Memory B cell (primary cell): Measurements from ENCODE around the gene OBSCN.
"Not testable (repeated sequence)": the region's sequence is repeated elsewhere in the genome, so short reads cannot be mapped to it uniquely, and the experiment has no call there.

Source experiments
- ATAC-seq: fragments of 150-1000 bp; cut with Tn5 transposase; 2 replicates; pipeline ENCODE4 v1.10.0; 2021; ENCODE audit warnings: low read depth, mild to moderate bottlenecking, moderate library complexity
- DNase-seq, 2 donors: peaks; one replicate each; pipeline ENCODE4 v3.0.0; 2022; ENCODE audit warnings: low spot score in 2 of 2
- H3K27ac Mint-ChIP-seq: one replicate; pipeline ENCODE4 v1.8.0; 2022; ENCODE audit warnings: mild to moderate bottlenecking, moderate library complexity, mixed read lengths
- H3K27me3 Mint-ChIP-seq: one replicate; pipeline ENCODE4 v1.8.0; 2022; ENCODE audit warnings: mixed read lengths
- H3K36me3 Mint-ChIP-seq: one replicate; pipeline ENCODE4 v1.8.0; 2022; ENCODE audit warnings: mild to moderate bottlenecking, mixed read lengths
- H3K4me1 Mint-ChIP-seq: one replicate; pipeline ENCODE4 v1.8.0; 2022; ENCODE audit warnings: mixed read lengths
- H3K4me3 Mint-ChIP-seq: one replicate; pipeline ENCODE4 v1.8.0; 2022; ENCODE audit warnings: mild to moderate bottlenecking, moderate library complexity, mixed read lengths
- H3K9me3 Mint-ChIP-seq: one replicate; pipeline ENCODE4 v1.8.0; 2022; ENCODE audit warnings: mixed read lengths

The OBSCN gene

DNA sequence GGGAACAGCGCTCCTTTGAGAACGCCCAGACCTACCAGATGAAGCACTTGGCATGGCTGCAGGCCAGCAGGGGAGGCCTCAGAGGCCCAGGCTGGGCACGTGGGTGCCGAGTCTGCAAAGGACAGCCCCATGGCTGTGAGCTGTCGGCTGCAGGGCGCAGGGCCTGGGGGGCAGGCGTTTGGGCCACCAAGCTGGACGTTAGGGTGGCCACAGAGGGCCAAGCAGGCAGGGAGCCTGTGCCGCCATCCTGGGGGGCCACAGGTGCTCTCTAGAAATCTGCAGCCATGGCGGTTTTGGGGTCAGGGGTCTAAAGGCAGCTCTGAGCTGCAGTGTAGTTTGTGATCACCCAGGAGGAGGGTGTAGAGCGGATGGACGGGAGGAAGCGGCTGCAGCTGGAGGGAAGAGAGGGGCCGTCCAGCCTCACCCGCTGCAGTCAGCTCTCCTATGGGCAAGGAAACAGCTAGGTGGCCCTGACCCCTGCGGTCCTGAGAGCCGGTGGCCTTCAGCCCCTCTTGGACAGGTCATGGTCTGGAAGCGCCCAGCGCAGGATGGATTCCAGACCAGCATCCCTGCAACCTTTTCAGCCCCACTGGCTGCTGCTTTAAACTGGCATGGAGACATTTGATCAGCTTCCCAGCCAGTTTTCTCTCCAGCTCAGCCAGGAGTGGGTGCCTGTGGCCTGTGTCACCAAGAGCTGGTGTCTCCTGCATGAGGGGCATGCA lies 31.2 kb upstream of the OBSCN start:
- Mint-ChIP-seq H3K4me3 (no peak overlapping the region), H3K4me1 (peaks cover 9% of the 10 kb centered on the region), H3K27ac (no peak overlapping the region), H3K9me3 (no peaks in the 10 kb centered on the region), H3K36me3 (peaks cover 10% of the 10 kb centered on the region), H3K27me3 (no peaks in the 10 kb centered on the region)
- DNase-seq (no peak), ATAC-seq (no peak)

DNA sequence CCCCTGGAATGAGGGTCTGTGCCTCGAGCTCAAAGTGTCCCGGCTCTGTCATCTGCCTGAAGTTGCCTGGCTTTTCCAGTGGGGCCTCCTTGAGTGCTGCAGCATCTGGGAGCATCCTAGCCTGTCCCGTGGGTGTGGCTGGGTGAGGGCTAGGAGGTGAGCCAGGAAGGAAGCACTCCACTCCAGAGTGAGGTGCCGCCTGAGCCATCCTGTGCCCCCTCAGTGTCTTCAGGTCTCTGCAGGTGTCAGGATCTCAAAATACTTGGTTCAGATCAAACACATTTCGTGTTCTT lies 30.7 kb upstream of the OBSCN start:
- Mint-ChIP-seq H3K4me1 (peaks cover 5% of the 10 kb centered on the region), H3K4me3 (no peak overlapping the region), H3K27me3 (no peaks in the 10 kb centered on the region), H3K36me3 (peaks cover 8% of the 10 kb centered on the region), H3K9me3 (no peaks in the 10 kb centered on the region), H3K27ac (no peak overlapping the region)
- DNase-seq = no peak
- ATAC-seq = no peak

DNA sequence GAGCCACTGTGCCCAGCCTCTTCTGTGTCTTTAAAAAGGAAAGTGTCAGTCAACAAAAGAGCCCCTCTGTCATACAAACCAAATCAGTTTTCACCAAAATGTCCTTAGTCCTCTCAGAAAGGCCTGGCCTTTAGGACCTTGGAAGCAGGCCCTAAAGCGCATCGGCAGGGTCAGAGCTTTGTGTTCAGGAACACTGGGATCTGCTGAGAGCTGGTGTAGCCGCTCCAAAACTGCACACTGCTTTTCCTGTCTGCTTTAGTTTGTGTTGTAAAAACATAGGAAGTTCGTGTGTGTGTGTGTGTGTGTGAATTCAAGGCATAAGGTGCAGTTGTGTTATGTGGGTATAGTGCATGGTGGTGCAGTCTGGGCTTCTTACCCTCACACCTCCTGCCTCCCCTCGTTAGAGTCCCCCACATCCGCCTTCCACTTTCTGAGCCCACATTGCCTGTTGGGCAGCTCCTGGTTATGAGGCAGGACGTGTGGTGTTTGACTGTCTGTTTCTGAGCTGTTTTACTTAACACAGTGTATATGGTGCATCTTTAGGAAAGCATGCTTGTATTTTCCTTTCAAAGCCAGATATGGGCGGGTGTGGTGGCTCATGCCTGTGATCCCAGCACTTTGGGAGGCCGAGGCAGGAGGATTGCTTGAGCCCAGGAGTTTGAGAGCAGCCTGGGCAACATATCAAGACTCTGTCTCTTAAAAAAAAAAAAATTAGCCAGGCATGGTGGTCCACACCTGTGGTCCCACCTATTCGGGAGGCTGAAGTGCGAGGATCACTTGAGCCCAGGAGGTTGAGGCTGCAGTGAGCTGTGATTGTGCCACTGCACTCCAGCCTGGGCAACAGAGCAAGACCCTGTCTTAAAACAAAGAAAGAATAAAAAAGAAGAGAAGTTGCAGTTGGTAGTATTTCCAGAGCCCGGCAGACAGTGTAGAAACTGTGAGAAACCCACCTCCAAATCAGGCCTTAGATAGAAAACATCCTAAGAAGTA lies 29.8 kb upstream of the OBSCN start:
- H3K36me3 Mint-ChIP-seq = peaks cover 5% of the 10 kb centered on the region
- no peak overlapping the region for H3K4me3 Mint-ChIP-seq
- DNase-seq (no peak), ATAC-seq (no peak)
- H3K27me3 Mint-ChIP-seq = no peaks in the 10 kb centered on the region
- H3K9me3 Mint-ChIP-seq = no peaks in the 10 kb centered on the region
- H3K27ac Mint-ChIP-seq = no peak overlapping the region
- H3K4me1 Mint-ChIP-seq = no peaks in the 10 kb centered on the region

DNA sequence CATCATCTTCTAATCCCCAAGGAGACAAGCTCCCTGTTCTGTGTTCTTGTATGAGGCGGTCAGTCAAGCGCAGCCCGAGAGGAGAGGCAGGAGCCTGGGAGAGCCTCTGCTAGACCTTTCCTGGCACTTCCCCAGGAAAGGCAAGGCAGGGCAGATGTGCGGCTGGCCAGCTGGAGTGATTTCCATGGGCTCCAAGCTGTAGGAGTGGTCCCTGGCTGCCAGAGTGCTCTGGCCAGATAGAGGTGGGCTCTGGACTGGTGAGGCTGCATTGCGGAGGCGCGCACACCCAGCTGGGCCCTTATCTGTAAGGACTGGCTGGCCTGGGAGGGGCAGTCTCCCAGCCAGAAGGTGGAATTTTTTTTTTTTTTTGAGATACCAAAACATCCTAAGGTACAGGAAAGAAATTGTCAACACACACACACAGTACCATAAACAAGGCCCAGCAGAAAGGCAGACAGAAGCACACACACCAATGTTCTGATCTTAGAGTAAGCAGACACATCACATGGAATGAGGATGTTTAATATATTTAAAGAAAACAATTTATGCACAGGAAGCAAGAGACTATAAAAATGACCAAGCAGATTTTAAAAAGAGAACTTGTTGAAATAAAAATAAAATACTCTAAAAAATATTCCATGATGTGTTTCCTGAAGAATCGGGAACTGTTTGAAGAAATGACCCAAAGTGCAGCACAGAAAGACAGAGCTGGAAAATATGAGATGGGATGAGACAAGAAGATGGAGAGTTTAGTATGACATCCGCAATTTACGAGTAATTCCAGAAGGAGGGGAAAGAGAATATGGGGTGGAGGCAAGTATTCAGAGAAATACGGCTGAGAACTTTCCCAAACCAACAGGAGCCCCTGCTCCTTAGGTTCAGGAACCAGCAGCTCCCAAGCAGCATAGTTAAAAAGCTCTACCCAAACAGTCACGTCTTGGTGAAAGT lies 28.8 kb upstream of the OBSCN start:
- H3K27ac Mint-ChIP-seq = no peak overlapping the region
- peaks cover 5% of the 10 kb centered on the region for H3K36me3 Mint-ChIP-seq

DNA sequence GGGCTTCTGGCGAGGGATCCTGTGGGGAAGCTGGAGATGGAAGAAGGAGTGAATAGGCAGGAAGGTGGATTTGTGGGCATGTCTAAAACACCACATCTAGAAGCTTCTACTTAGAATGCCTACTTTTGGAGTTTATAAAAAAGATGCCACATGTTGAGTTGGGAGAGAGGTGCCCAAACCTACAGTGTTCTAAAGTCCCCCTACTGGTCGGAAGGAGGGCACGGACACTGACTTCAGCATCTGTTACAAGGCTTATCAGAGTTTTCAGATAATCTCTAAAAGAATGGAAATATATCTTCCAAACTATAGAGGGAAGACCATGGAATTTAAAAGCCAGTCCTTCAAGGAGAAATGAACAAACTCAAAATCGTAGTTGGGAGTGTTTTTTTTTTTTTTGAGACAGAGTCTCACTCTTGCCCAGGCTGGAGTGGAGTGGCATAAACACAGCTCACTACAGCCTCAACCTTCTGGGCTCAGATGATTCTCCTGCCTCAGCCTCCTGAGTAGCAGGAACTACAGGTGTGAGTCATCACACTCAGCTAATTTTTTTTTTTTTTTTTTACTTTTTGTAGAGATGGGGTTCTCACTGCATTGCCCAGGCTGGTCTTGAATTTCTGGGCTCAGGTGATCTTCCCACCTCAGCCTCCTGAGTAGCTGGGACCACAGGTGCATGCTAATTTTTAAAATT lies 27.4 kb upstream of the OBSCN start:
- no peak for DNase-seq
- H3K36me3 Mint-ChIP-seq = peaks cover 5% of the 10 kb centered on the region
- no peak for ATAC-seq
- H3K27me3 Mint-ChIP-seq = no peaks in the 10 kb centered on the region
- H3K4me1 Mint-ChIP-seq = no peaks in the 10 kb centered on the region
- H3K9me3 Mint-ChIP-seq = no peaks in the 10 kb centered on the region
- no peak overlapping the region for H3K27ac Mint-ChIP-seq
- no peak overlapping the region for H3K4me3 Mint-ChIP-seq

More for the DNA sequence above, 28.8 kb upstream of the OBSCN start:
- ATAC-seq (no peak), DNase-seq (no peak)
- Mint-ChIP-seq H3K9me3 (no peaks in the 10 kb centered on the region), H3K27me3 (no peaks in the 10 kb centered on the region), H3K4me1 (no peaks in the 10 kb centered on the region), H3K4me3 (no peak overlapping the region)

DNA sequence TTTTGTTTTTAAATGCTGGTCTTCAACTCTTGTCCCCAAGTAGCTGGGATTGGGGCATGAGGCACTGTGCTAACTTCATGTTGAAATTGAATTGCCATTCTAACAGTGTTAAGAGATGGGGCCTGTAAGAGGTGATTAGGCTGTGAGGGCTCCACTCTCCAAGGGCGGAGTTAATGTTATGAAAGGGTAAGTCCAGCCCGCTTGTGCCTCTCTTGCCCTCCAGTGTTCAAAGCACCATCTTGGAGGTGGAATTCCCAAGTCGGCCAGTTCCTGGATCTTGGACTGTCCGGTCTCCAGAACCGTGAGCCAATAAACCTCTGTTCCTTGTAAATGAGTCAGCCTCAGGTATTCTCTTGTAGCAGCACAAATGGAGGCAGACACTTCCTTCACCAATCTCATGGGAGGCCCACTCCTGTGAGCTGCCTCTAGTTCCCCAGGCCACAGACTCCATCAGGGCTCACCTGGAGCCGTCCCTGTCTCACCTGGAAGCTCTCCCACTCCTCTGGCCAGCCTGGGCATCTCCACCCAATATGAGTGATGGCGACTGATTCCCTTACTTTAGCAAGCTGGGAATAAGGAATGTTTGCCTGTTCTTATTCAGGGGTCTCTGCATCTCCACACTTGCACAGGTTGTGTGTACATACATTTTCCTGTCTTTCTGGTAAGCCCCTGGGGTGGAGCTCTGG lies 26.7 kb upstream of the OBSCN start:
- Mint-ChIP-seq H3K27ac (no peak overlapping the region), H3K36me3 (peaks cover 5% of the 10 kb centered on the region), H3K4me3 (no peak overlapping the region), H3K9me3 (no peaks in the 10 kb centered on the region), H3K27me3 (no peaks in the 10 kb centered on the region), H3K4me1 (no peaks in the 10 kb centered on the region)
- DNase-seq (no peak), ATAC-seq (no peak)

DNA sequence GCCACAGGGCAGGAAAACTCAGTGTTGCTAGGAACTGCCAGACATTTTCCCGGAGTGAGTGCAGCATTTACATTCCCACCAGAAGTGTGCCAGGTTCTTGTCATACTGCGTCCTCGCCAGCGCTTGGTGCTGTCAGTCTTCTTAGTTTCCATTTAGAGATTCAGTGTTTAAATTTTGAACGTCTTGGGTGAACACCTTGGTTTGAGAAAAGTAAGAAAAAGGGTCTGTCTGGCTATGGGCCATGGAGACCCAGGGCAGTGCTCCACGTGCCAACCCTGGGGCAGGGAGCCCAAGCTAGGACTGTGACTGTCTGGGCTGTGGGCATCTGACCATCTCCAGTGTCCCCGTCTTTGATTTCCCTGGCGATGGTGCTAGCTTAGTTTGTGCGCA lies 26.2 kb upstream of the OBSCN start:
- no peak for DNase-seq
- H3K4me1 Mint-ChIP-seq = no peaks in the 10 kb centered on the region
- H3K27ac Mint-ChIP-seq = no peak overlapping the region
- ATAC-seq = no peak
- no peak overlapping the region for H3K4me3 Mint-ChIP-seq
- no peaks in the 10 kb centered on the region for H3K27me3 Mint-ChIP-seq
- peaks cover 5% of the 10 kb centered on the region for H3K36me3 Mint-ChIP-seq
- H3K9me3 Mint-ChIP-seq = no peaks in the 10 kb centered on the region

DNA sequence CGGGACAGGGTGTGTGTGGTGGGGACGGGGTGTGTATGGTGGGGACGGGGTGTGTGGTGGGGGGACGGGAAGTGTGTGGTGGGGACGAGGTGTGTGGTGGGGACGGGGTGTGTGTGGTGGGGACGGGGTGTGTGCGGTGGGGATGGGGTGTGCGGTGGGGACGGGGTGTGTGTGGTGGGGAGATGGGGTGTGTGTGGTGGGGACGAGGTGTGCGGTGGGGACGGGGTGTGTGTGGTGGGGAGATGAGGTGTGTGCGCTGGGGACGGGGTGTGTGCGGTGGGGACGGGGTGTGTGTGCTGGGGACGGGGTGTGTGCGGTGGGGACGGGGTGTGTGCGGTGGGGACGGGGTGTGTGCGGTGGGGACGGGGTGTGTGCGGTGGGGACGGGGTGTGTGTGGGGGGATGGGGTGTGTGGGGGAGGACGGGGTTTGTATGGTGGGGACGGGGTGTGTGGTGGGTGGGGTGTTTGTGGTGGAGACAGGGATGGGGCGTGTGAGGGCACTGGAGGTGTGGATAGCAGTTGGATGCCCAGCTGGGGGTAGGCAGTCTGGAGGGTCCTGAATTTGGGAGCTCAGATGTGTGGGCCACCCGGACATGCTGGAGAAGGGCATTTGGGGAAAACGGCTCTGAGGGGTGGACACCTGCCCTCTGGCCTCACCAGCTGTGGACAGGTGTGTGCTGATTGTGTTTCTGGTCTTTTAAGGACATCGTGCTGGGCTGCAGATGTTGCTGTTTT lies 25.4 kb upstream of the OBSCN start:
- H3K27me3 Mint-ChIP-seq = no peaks in the 10 kb centered on the region
- no peaks in the 10 kb centered on the region for H3K9me3 Mint-ChIP-seq
- no peak overlapping the region for H3K27ac Mint-ChIP-seq
- ATAC-seq (no peak), DNase-seq (no peak)
- H3K36me3 Mint-ChIP-seq = peaks cover 5% of the 10 kb centered on the region
- no peak overlapping the region for H3K4me3 Mint-ChIP-seq
- no peaks in the 10 kb centered on the region for H3K4me1 Mint-ChIP-seq

DNA sequence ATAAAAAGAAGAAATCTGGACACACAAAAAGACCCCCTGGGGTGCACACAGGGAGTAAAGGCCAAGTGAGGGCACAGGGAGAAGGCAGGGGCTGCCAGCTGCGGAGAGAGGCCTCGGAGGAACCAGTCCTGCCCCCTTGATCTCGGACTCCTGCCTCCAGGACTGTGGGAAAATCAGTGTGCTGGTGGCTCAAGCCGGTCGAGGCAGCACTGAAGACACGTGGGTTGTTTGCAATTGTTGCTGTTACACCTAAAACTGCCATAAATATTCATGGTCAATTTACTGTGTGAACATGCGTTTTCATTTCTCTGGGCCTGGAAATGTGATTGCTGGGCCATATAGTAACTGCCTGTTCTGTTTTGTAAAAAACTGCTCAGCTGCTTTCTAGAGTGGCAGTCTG lies 23.7 kb upstream of the OBSCN start:
- H3K36me3 Mint-ChIP-seq = peaks cover 3% of the 10 kb centered on the region
- H3K27me3 Mint-ChIP-seq = no peaks in the 10 kb centered on the region
- H3K27ac Mint-ChIP-seq = no peak overlapping the region
- DNase-seq (no peak), ATAC-seq (no peak)
- peaks cover 4% of the 10 kb centered on the region for H3K9me3 Mint-ChIP-seq
- H3K4me1 Mint-ChIP-seq = no peaks in the 10 kb centered on the region
- H3K4me3 Mint-ChIP-seq = no peak overlapping the region

DNA sequence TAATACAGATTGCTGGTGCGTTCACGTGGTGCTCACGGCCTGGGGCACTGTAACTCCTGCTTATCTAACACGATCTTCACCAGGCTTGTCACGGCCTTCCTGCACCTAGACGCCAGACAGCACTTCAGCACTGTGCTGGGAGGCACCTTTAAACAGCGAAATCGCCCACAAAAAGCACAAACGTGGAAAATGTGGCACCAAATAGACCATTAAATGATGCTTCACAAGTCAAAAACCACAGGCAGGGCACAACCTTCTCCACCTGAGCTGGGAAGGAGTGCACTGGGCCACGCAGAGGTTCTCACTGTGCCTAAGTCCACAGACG lies 22.2 kb upstream of the OBSCN start:
- Mint-ChIP-seq H3K4me3 (no peak overlapping the region), H3K36me3 (peaks cover 3% of the 10 kb centered on the region), H3K9me3 (peaks cover 4% of the 10 kb centered on the region), H3K4me1 (no peaks in the 10 kb centered on the region), H3K27me3 (no peaks in the 10 kb centered on the region), H3K27ac (no peak overlapping the region)
- DNase-seq = no peak
- ATAC-seq = no peak

DNA sequence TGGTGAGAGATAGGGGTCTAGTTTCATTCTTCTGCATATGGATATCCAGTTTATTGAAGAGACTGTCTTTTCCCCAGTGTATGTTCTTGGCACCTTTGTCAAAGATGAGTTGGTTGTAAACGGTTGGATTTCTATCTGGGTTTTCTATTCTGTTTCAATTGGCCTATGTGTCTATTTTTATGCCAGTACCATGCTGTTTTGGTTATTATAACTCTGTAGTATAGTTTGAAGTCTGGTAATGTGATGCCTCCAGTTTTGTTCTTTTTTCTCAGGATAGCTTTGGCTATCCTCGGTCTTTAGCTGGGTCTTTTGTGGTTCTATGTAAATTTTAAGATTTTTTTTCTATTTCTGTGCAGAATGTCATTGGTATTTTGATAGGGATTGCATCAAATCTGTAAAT lies 19.6 kb upstream of the OBSCN start:
- not testable (repeated sequence) for H3K36me3 Mint-ChIP-seq, H3K27me3 Mint-ChIP-seq, H3K4me1 Mint-ChIP-seq, ATAC-seq, H3K9me3 Mint-ChIP-seq, H3K27ac Mint-ChIP-seq, H3K4me3 Mint-ChIP-seq, DNase-seq

DNA sequence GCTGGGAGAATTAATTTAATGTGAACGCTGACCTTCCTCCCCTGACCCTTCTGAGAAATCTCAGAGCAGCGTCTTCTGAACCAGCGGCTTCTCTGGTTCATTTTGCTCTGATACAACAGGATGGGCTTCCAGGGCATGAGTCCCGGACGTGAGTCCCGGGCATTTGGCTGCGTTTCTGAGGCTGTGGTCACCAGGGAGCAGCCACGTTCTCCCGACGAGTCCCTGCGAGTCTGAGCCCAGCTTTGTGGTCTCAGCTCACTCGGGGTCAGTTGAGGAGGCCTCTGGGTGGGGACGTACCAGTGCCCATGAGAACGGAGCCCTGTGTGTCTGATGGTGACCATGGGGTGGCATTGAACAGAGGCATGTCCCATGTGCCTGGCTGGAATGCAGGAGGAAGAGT lies 17.7 kb upstream of the OBSCN start:
- H3K4me1 Mint-ChIP-seq = peaks cover 3% of the 10 kb centered on the region
- DNase-seq (no peak), ATAC-seq (no peak)
- peaks cover 3% of the 10 kb centered on the region for H3K36me3 Mint-ChIP-seq
- no peak overlapping the region for H3K4me3 Mint-ChIP-seq
- H3K27ac Mint-ChIP-seq = no peak overlapping the region
- H3K27me3 Mint-ChIP-seq = no peaks in the 10 kb centered on the region
- H3K9me3 Mint-ChIP-seq = peaks cover 4% of the 10 kb centered on the region

DNA sequence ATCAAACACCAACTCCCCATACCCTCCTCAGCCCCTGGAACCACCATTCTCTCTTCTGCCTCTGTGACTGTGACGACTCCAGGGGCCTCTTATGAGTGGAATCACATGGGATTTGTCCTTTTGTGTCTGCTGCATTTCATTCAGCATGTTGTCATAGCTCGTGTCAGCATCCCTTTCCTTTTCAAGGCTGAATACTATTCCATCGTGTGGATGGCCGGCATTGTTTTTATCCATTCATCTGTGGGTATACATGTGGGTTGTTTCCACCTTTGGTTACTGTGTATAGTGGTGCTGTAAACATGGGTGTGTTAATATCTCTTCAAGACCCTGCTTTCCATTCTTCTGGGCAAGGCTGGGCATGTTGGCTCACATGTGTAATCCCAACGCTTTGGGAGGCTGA lies 17.1 kb upstream of the OBSCN start:
- ATAC-seq = no peak
- H3K9me3 Mint-ChIP-seq = peaks cover 4% of the 10 kb centered on the region
- peaks cover 9% of the 10 kb centered on the region for H3K36me3 Mint-ChIP-seq
- no peak overlapping the region for H3K27ac Mint-ChIP-seq
- no peaks in the 10 kb centered on the region for H3K27me3 Mint-ChIP-seq
- peaks cover 3% of the 10 kb centered on the region for H3K4me1 Mint-ChIP-seq
- H3K4me3 Mint-ChIP-seq = no peak overlapping the region
- DNase-seq = no peak
